Mucosa of descending colon (tissue), 3 donors: Measurements from ENCODE around the gene MTSS2. TPM values are rescaled to one million over a fixed set of nuclear protein-coding genes. Genes with fewer than 3 reads are reported as not detected.
A peak's percentile ranks its signal among the peaks of the same experiment; 100 is the strongest.

Experiments used
- ATAC-seq: fragments of 200-7000 bp; cut with Tn5 transposase; one replicate; pipeline ENCODE4 v1.9.1; 2020; ENCODE audit warnings: mild to moderate bottlenecking, moderate library complexity
- DNase-seq, 3 donors: peaks; one replicate each; pipeline ENCODE4 v3.0.0-alpha.2; 2020
- H3K36me3 ChIP-seq: fragments of 200-600 bp; one replicate; pipeline ENCODE4 v1.8.0; 2021; ENCODE audit warnings: low read depth, mild to moderate bottlenecking
- H3K4me1 ChIP-seq: fragments of 200-600 bp; one replicate; pipeline ENCODE4 v1.8.0; 2021; ENCODE audit warnings: low read depth, mild to moderate bottlenecking
- H3K4me3 ChIP-seq: fragments of 200-600 bp; one replicate; pipeline ENCODE4 v1.8.0; 2021; ENCODE audit warnings: mild to moderate bottlenecking
- H3K9me3 ChIP-seq: fragments of 200-600 bp; one replicate; pipeline ENCODE4 v1.8.0; 2021; ENCODE audit warnings: mild to moderate bottlenecking
- CTCF ChIP-seq: fragments of 200-600 bp; IDR thresholded peaks from one replicate; pipeline ENCODE4 v1.8.0; 2022; ENCODE audit warnings: antibody characterized with exemption, mild to moderate bottlenecking
- intact Hi-C, 2 donors: fragments of 100-400 bp; cut with DNase I in 1 of 2; cut with micrococcal nuclease in 1 of 2; formaldehyde crosslinking; loops; one replicate each; pipeline versions ENCODE4 v1.11.0 to v1.11.1; 2022; cut with DNase I, micrococcal nuclease
- total RNA-seq, 3 donors: library from RNA; stranded (reverse); fragmentation: NEBNext Ultra II Directional in 2 of 3; extraction: Animal tissue kit (Norgen Biotek cat#: 25700) in 2 of 3; gene quantifications; one replicate each; pipeline versions ENCODE4 v1.2.1 to v1.2.4, GENCODE V29; 2021 to 2023
- donor health status: DM: no; HTN: no; CAD: no; lungs with moderate emphysema.
- donor health status: DM: no; HTN: no; CAD: no.
- donor health status: DM: no; HTN: yes; CAD: no.

The MTSS2 gene
- total RNA-seq, 3 donors from 2014 or later = 11.8 to 151 (median 28.2) TPM

- no peak for DNase-seq
- H3K4me1 ChIP-seq = no peaks in the 10 kb centered on the region
- H3K36me3 ChIP-seq = no peaks in the 10 kb centered on the region
- intact Hi-C loops = loop anchor here in 1 of 2 donors (10.0 kb wide), 1 partner anchor 45 kb away; the partner anchor contains the start of gene MTSS2
- no peak for ATAC-seq
- H3K9me3 ChIP-seq = no peaks in the 10 kb centered on the region
- H3K4me3 ChIP-seq = no peak overlapping the region
- no peak for TF ChIP-seq CTCF
Observed at GRCh38 chr16:70730031-70730430, 44.2 kb upstream of the MTSS2 start.

GRCh38 chr16:70729292-70729691 lies 43.4 kb upstream of the MTSS2 start:
- no peaks in the 10 kb centered on the region for H3K4me1 ChIP-seq
- DNase-seq (no peak), ATAC-seq (no peak)
- H3K36me3 ChIP-seq = no peaks in the 10 kb centered on the region
- H3K4me3 ChIP-seq = no peak overlapping the region
- TF ChIP-seq CTCF = no peak
- H3K9me3 ChIP-seq = no peaks in the 10 kb centered on the region
- intact Hi-C loops = no loop called here

- H3K4me3 ChIP-seq = no peak overlapping the region
- no peaks in the 10 kb centered on the region for H3K9me3 ChIP-seq
- intact Hi-C loops = no loop called here
- ATAC-seq (no peak), DNase-seq (no peak)
- no peak for TF ChIP-seq CTCF
- H3K4me1 ChIP-seq = no peaks in the 10 kb centered on the region
- no peaks in the 10 kb centered on the region for H3K36me3 ChIP-seq
Observed at GRCh38 chr16:70728150-70728549, 42.3 kb upstream of the MTSS2 start.

- no peak for ATAC-seq
- DNase-seq = no peak
- no peaks in the 10 kb centered on the region for H3K36me3 ChIP-seq
- no peak overlapping the region for H3K4me3 ChIP-seq
- intact Hi-C loops = no loop called here
- H3K4me1 ChIP-seq = no peaks in the 10 kb centered on the region
- no peaks in the 10 kb centered on the region for H3K9me3 ChIP-seq
- TF ChIP-seq CTCF = no peak
Observed at GRCh38 chr16:70726892-70727361, 41.1 kb upstream of the MTSS2 start.

- ATAC-seq (peak; percentile 35), DNase-seq (peak in 1 of 3 donors; percentile 48)
- no peaks in the 10 kb centered on the region for H3K36me3 ChIP-seq
- no peaks in the 10 kb centered on the region for H3K9me3 ChIP-seq
- H3K4me1 ChIP-seq = no peaks in the 10 kb centered on the region
- intact Hi-C loops = no loop called here
- no peak for TF ChIP-seq CTCF
- no peak overlapping the region for H3K4me3 ChIP-seq
Observed at GRCh38 chr16:70725912-70726828, 40.3 kb upstream of the MTSS2 start.
